ENCODE results near the gene SHROOM2.

The SHROOM2 gene

GRCh38 chrX:9866633-9867032 is 80.4 kb downstream of the SHROOM2 start:
- DNase-seq: no peak

- no peak for DNase-seq
Measured at GRCh38 chrX:9867226-9867625, 81.0 kb downstream of the SHROOM2 start.

- DNase-seq: no peak
Measured at GRCh38 chrX:9867753-9868152, 81.5 kb downstream of the SHROOM2 start.

GRCh38 chrX:9871701-9872268 is 85.6 kb downstream of the SHROOM2 start:
- no peak for DNase-seq

GRCh38 chrX:9873360-9873759 is 87.1 kb downstream of the SHROOM2 start:
- no peak for DNase-seq

- peak; percentile 51 for DNase-seq
Measured at GRCh38 chrX:9873952-9874351, 87.7 kb downstream of the SHROOM2 start.

- DNase-seq: no peak
Measured at GRCh38 chrX:9874483-9874882, 88.3 kb downstream of the SHROOM2 start.

GRCh38 chrX:9875801-9876200 is 89.6 kb downstream of the SHROOM2 start:
- no peak for DNase-seq

- DNase-seq: no peak
Measured at GRCh38 chrX:9876201-9876600, 90.0 kb downstream of the SHROOM2 start.

GRCh38 chrX:9878146-9878820 is 92.1 kb downstream of the SHROOM2 start:
- DNase-seq: no peak

- DNase-seq: no peak
Measured at GRCh38 chrX:9880237-9880636, 94.0 kb downstream of the SHROOM2 start.

- DNase-seq: no peak
Measured at GRCh38 chrX:9880870-9881269, 94.6 kb downstream of the SHROOM2 start.

- DNase-seq: no peak
Measured at GRCh38 chrX:9882669-9883446, 96.6 kb downstream of the SHROOM2 start.

- DNase-seq: no peak
Measured at GRCh38 chrX:9884031-9884779, 98.0 kb downstream of the SHROOM2 start.

GRCh38 chrX:9885150-9885549 is 98.9 kb downstream of the SHROOM2 start:
- DNase-seq: peak; percentile 71

GRCh38 chrX:9887659-9888297 is 101.5 kb downstream of the SHROOM2 start:
- DNase-seq: no peak

- no peak for DNase-seq
Measured at GRCh38 chrX:9888953-9889470, 102.8 kb downstream of the SHROOM2 start.

- DNase-seq: no peak
Measured at GRCh38 chrX:9890681-9891091, 104.5 kb downstream of the SHROOM2 start.

GRCh38 chrX:9895225-9895912 is 109.1 kb downstream of the SHROOM2 start:
- DNase-seq: no peak

GRCh38 chrX:9897761-9898161 is 111.5 kb downstream of the SHROOM2 start:
- DNase-seq: no peak

- DNase-seq: no peak
Measured at GRCh38 chrX:9899640-9900111, 113.4 kb downstream of the SHROOM2 start.

- DNase-seq: no peak
Measured at GRCh38 chrX:9902656-9903055, 116.4 kb downstream of the SHROOM2 start.

Measured in activated CD8-positive, alpha-beta memory T cell treated with anti-CD3 and anti-CD28 coated beads, Interleukin-2, amount 50 U/mL, for 48 hours (primary cell).